CD4-positive, alpha-beta memory T cell (primary cell): ENCODE measurements around the gene BTNL9. TPM values are rescaled to one million over a fixed set of nuclear protein-coding genes. Genes with fewer than 3 reads are reported as not detected.
A peak's percentile ranks its signal among the peaks of the same experiment; 100 is the strongest.
"Not testable (repeated sequence)": the region's sequence is repeated elsewhere in the genome, so short reads cannot be mapped to it uniquely, and the experiment has no call there.

Experiments used
- CTCF ChIA-PET: fragments of 350-600 bp; sonication (Branson Sonifier 250); formaldehyde crosslinking; loops from one replicate; lab custom pipeline; 2021; ENCODE audit warnings: inconsistent platforms; ENCODE audit not compliant: partially characterized antibody; lab: Charles Lee
- POLR2A ChIA-PET: fragments of 350-600 bp; sonication (Branson Sonifier 250); formaldehyde crosslinking; loops from one replicate; lab custom pipeline; 2021; ENCODE audit not compliant: partially characterized antibody; lab: Charles Lee
- DNase-seq, 5 donors: peaks; one replicate each; pipeline versions ENCODE4 v3.0.0 to v3.0.0-alpha.2; 2020 to 2022; ENCODE audit warnings: mixed read lengths in 1 of 5
- H3K27ac ChIP-seq: one replicate; pipeline ENCODE4 v1.7.0; 2013; ENCODE audit warnings: low read depth, low read length
- H3K27me3 ChIP-seq: 2 replicates; pipeline ENCODE4 v1.7.0; 2013; ENCODE audit warnings: mild to moderate bottlenecking, low read length, moderate library complexity; ENCODE audit not compliant: insufficient read depth
- H3K36me3 ChIP-seq: 2 replicates; pipeline ENCODE4 v1.7.0; 2013; ENCODE audit warnings: mild to moderate bottlenecking, low read length, moderate library complexity; ENCODE audit not compliant: insufficient read depth
- H3K4me1 ChIP-seq: 2 replicates; pipeline ENCODE4 v1.7.0; 2013; ENCODE audit warnings: mild to moderate bottlenecking, low read length, moderate library complexity; ENCODE audit not compliant: insufficient read depth
- H3K4me3 ChIP-seq, 2 donors: one replicate each; pipeline ENCODE4 v1.7.0; 2013; ENCODE audit warnings: low read length in 2 of 2, mild to moderate bottlenecking in 1 of 2
- H3K9me3 ChIP-seq, 2 donors: one replicate each; pipeline ENCODE4 v1.7.0; 2013; ENCODE audit warnings: low read length in 2 of 2, control low read depth in 1 of 2; ENCODE audit not compliant: control insufficient read depth in 1 of 2
- H3K27ac Mint-ChIP-seq, 7 donors: one replicate each; pipeline ENCODE4 v1.8.0; 2020 to 2021; ENCODE audit warnings: mixed read lengths in 7 of 7, mild to moderate bottlenecking in 6 of 7, inconsistent platforms in 3 of 7, moderate library complexity in 3 of 7
- H3K27me3 Mint-ChIP-seq, 2 donors: one replicate each; pipeline ENCODE4 v1.8.0; 2020 to 2021; ENCODE audit warnings: mixed read lengths in 2 of 2
- H3K36me3 Mint-ChIP-seq, 2 donors: one replicate each; pipeline ENCODE4 v1.8.0; 2020 to 2021; ENCODE audit warnings: mixed read lengths in 2 of 2, inconsistent platforms in 1 of 2, mild to moderate bottlenecking in 1 of 2
- H3K4me1 Mint-ChIP-seq, 4 donors: one replicate each; pipeline ENCODE4 v1.8.0; 2020 to 2021; ENCODE audit warnings: mixed read lengths in 4 of 4, mild to moderate bottlenecking in 1 of 4
- H3K4me3 Mint-ChIP-seq, 8 donors: one replicate each; pipeline ENCODE4 v1.8.0; 2020 to 2021; ENCODE audit warnings: mixed read lengths in 8 of 8, mild to moderate bottlenecking in 7 of 8, moderate library complexity in 6 of 8, inconsistent platforms in 3 of 8
- H3K9me3 Mint-ChIP-seq, 8 donors: one replicate each; pipeline ENCODE4 v1.8.0; 2020 to 2021; ENCODE audit warnings: mixed read lengths in 8 of 8, mild to moderate bottlenecking in 5 of 8, inconsistent platforms in 3 of 8, moderate library complexity in 1 of 8
- intact Hi-C: fragments of 100-400 bp; cut with micrococcal nuclease; formaldehyde crosslinking; loops from one replicate; pipeline ENCODE4 v1.15.1; 2023
- polyA plus RNA-seq, 2 donors: library from polyadenylated mRNA; unstranded; fragments of 300-500 nt; fragmentation: Illumina TruSeq; gene quantifications; one replicate each; pipeline ENCODE4 v1.2.3, GENCODE V29; 2021
- total RNA-seq, 2 experiments: library from RNA; stranded (reverse); gene quantifications; one replicate each; pipeline ENCODE4 v1.2.3, GENCODE V29; 2021

The BTNL9 gene
- total and polyA plus RNA-seq, 4 experiments from 2014 or later: not detected

- Histone ChIP-seq H3K4me3 (no peak overlapping the region), H3K27me3 (no peaks in the 10 kb centered on the region), H3K4me1 (no peaks in the 10 kb centered on the region), H3K27ac (no peak overlapping the region), H3K9me3 (no peaks in the 10 kb centered on the region), H3K36me3 (no peaks in the 10 kb centered on the region)
- ChIA-PET CTCF (no interaction called here), POLR2A (no interaction called here)
- no peak for DNase-seq
- Mint-ChIP-seq H3K4me3 (no peak overlapping the region), H3K27ac (no peak overlapping the region), H3K9me3 (peaks cover 0 to 2% (median 0%) of the 10 kb centered on the region in 8 donors), H3K4me1 (no peaks in the 10 kb centered on the region), H3K27me3 (peaks cover 13 to 24% of the 10 kb centered on the region in 2 donors), H3K36me3 (no peaks in the 10 kb centered on the region)
- intact Hi-C loops: no loop called here
These were observed 52.4 kb downstream of the BTNL9 start for GRCh38 chr5:181092428-181092827.

- intact Hi-C loops, H3K36me3 ChIP-seq, H3K4me1 ChIP-seq, H3K4me3 ChIP-seq, DNase-seq, H3K36me3 Mint-ChIP-seq, H3K9me3 Mint-ChIP-seq, H3K9me3 ChIP-seq, H3K27ac ChIP-seq, POLR2A ChIA-PET, H3K27ac Mint-ChIP-seq, H3K4me3 Mint-ChIP-seq, CTCF ChIA-PET: not testable (repeated sequence)
- Mint-ChIP-seq H3K27me3 (peaks cover 29 to 38% of the 10 kb centered on the region in 2 donors), H3K4me1 (peaks cover 1 to 14% (median 9%) of the 10 kb centered on the region in 4 donors)
- peaks cover 14% of the 10 kb centered on the region for H3K27me3 ChIP-seq
These were observed 55.1 kb downstream of the BTNL9 start for GRCh38 chr5:181095162-181095561.

GRCh38 chr5:181096721-181097382 is 56.8 kb downstream of the BTNL9 start:
- H3K9me3 Mint-ChIP-seq, H3K4me3 ChIP-seq: not testable (repeated sequence)
- peaks cover 30 to 40% of the 10 kb centered on the region in 2 donors for H3K27me3 Mint-ChIP-seq

GRCh38 chr5:181097383-181097753 is 57.3 kb downstream of the BTNL9 start:
- peaks cover 3 to 16% (median 10%) of the 10 kb centered on the region in 4 donors for H3K4me1 Mint-ChIP-seq
- H3K36me3 Mint-ChIP-seq, H3K9me3 ChIP-seq, H3K9me3 Mint-ChIP-seq, DNase-seq, CTCF ChIA-PET, intact Hi-C loops, H3K36me3 ChIP-seq, H3K4me1 ChIP-seq, H3K4me3 Mint-ChIP-seq, H3K27ac Mint-ChIP-seq, H3K27ac ChIP-seq, H3K4me3 ChIP-seq, POLR2A ChIA-PET: not testable (repeated sequence)
- H3K27me3 Mint-ChIP-seq: peaks cover 30 to 36% of the 10 kb centered on the region in 2 donors
- peaks cover 14% of the 10 kb centered on the region for H3K27me3 ChIP-seq

More at GRCh38 chr5:181096721-181097382, 56.8 kb downstream of the BTNL9 start:
- H3K27me3 ChIP-seq: peaks cover 14% of the 10 kb centered on the region
- H3K36me3 ChIP-seq, intact Hi-C loops, H3K36me3 Mint-ChIP-seq, H3K9me3 ChIP-seq, H3K27ac ChIP-seq, H3K4me3 Mint-ChIP-seq, CTCF ChIA-PET, DNase-seq, H3K4me1 ChIP-seq, H3K27ac Mint-ChIP-seq, POLR2A ChIA-PET: not testable (repeated sequence)
- H3K4me1 Mint-ChIP-seq: peaks cover 3 to 16% (median 10%) of the 10 kb centered on the region in 4 donors

DNA sequence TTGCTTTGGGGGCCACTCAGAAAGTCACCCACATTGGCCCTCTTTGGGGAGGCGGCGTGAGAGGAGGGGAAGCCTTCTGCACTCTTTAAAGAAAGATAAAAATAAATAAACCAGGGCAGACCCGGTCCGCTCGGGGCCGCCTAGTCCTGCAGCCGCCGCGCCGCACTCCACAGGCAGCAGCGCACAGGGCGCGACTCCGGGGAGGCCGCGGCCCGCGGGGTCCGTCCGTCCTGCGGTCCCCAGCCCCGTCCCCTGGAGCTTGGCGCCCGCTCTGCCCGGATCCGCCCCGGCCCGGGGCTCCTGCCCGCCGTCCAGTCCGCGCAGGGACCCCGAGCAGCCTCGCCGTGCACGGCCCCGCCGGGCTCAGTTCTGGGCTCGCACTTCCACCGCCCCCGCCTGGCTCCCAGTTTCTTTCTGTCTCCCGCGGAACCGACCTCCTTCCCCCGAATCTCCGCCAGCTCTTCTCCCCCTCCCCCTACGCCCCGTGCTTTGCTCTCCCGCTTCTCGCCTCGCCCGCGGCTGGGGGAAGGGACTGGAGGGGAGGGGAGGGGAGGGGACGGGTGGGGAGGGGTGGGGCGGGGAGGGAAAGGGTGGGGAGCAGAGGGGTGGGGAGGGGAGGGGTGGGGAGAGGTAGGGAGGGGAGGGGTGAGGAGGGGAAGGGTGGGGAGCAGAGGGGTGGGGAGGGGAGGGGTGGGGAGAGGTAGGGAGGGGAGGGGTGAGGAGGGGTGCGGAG is 57.9 kb downstream of the BTNL9 start:
- H3K27ac Mint-ChIP-seq, H3K36me3 Mint-ChIP-seq, DNase-seq, intact Hi-C loops, H3K4me3 Mint-ChIP-seq, H3K27ac ChIP-seq, CTCF ChIA-PET, H3K36me3 ChIP-seq, POLR2A ChIA-PET, H3K9me3 ChIP-seq, H3K9me3 Mint-ChIP-seq, H3K4me1 ChIP-seq, H3K4me3 ChIP-seq: not testable (repeated sequence)
- peaks cover 14% of the 10 kb centered on the region for H3K27me3 ChIP-seq
- Mint-ChIP-seq H3K4me1 (peaks cover 3 to 16% (median 10%) of the 10 kb centered on the region in 4 donors), H3K27me3 (peaks cover 26 to 32% of the 10 kb centered on the region in 2 donors)

GRCh38 chr5:181098762-181099601 is 58.9 kb downstream of the BTNL9 start:
- CTCF ChIA-PET: no interaction called here
- H3K9me3 Mint-ChIP-seq: peaks cover 0 to 7% (median 0%) of the 10 kb centered on the region in 8 donors
- Histone ChIP-seq H3K4me3 (no peak overlapping the region), H3K27ac (no peak overlapping the region), H3K4me1 (no peaks in the 10 kb centered on the region), H3K36me3 (no peaks in the 10 kb centered on the region), H3K27me3 (peaks cover 14% of the 10 kb centered on the region), H3K9me3 (no peaks in the 10 kb centered on the region)
- H3K4me1 Mint-ChIP-seq: peaks cover 3 to 17% (median 11%) of the 10 kb centered on the region in 4 donors
- POLR2A ChIA-PET: no interaction called here
- peak overlapping the region in 5 of 8 donors; percentile 21 to 67 (median 36) for H3K4me3 Mint-ChIP-seq
- intact Hi-C loops: no loop called here
- H3K27ac Mint-ChIP-seq: peak overlapping the region in 1 of 7 donors; percentile 71
- H3K36me3 Mint-ChIP-seq: no peaks in the 10 kb centered on the region
- H3K27me3 Mint-ChIP-seq: peaks cover 22 to 26% of the 10 kb centered on the region in 2 donors
- DNase-seq: no peak

DNA sequence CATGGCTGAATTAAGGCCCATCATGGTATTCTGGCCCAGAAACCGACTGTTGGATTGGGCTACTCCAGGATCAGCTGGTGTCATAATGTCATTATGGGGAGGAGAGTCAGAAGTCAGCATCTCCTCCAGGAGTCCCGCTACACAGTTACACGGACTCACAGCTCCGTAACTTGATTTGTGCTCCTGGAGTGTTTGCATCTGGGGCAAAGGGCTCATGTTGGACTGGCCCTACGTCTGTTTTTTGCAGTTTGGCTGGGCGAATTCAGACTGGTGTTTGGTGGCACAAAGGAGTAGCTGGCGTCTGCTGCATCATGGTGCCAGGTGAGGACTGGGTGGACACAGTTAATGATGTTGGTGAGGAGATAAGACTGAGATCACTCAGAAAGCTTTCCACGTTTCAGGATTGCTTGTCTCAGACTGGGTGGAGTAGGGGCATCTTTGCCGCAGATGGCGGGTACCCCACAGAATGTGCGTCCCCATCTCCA is 59.6 kb downstream of the BTNL9 start:
- Mint-ChIP-seq H3K4me3 (peak overlapping the region in 5 of 8 donors; percentile 21 to 67 (median 44)), H3K36me3 (no peaks in the 10 kb centered on the region)
- POLR2A ChIA-PET: no interaction called here

More for the DNA sequence above, 59.6 kb downstream of the BTNL9 start:
- no peak for DNase-seq
- Mint-ChIP-seq H3K27ac (peak overlapping the region in 1 of 7 donors; percentile 71), H3K4me1 (peaks cover 7 to 24% (median 16%) of the 10 kb centered on the region in 4 donors), H3K9me3 (peaks cover 0 to 8% (median under 1%) of the 10 kb centered on the region in 8 donors), H3K27me3 (peaks cover 29 to 30% of the 10 kb centered on the region in 2 donors)
- CTCF ChIA-PET: no interaction called here
- Histone ChIP-seq H3K4me1 (peaks cover 4% of the 10 kb centered on the region), H3K27me3 (peaks cover 14% of the 10 kb centered on the region), H3K36me3 (no peaks in the 10 kb centered on the region), H3K27ac (no peak overlapping the region), H3K4me3 (no peak overlapping the region), H3K9me3 (no peaks in the 10 kb centered on the region)
- intact Hi-C loops: no loop called here
